Natural killer cell (primary cell): ENCODE measurements around the gene GRB7. TPM values are rescaled to one million over a fixed set of nuclear protein-coding genes. Genes with fewer than 3 reads are reported as not detected.

Experiments
- ATAC-seq, 3 donors: fragments of 150-1000 bp in 2 of 3; fragments of 200-7000 bp in 1 of 3; cut with Tn5 transposase; 1 replicate in 1 of 3; 2 replicates in 2 of 3; pipeline ENCODE4 v1.10.0; 2021; ENCODE audit warnings: mild to moderate bottlenecking in 2 of 3, moderate library complexity in 2 of 3
- DNase-seq, 2 donors: peaks; one replicate each; pipeline versions ENCODE4 v3.0.0 to v3.0.0-alpha.2; 2013 to 2021; ENCODE audit warnings: mixed read lengths in 1 of 2
- H3K27ac ChIP-seq: one replicate; pipeline ENCODE4 v1.5.1; 2013; ENCODE audit warnings: mild to moderate bottlenecking, low read length
- H3K27me3 ChIP-seq: one replicate; pipeline ENCODE4 v1.6.1; 2013; ENCODE audit warnings: low read length; ENCODE audit not compliant: control insufficient read depth, insufficient read depth
- H3K36me3 ChIP-seq: one replicate; pipeline ENCODE4 v1.6.1; 2013; ENCODE audit warnings: low read length; ENCODE audit not compliant: control insufficient read depth, insufficient read depth
- H3K4me1 ChIP-seq: one replicate; pipeline ENCODE4 v1.6.1; 2013; ENCODE audit warnings: low read length; ENCODE audit not compliant: control insufficient read depth, insufficient read depth
- H3K4me3 ChIP-seq: one replicate; pipeline ENCODE4 v1.5.1; 2013; ENCODE audit warnings: low read length
- H3K9me3 ChIP-seq: one replicate; pipeline ENCODE4 v1.6.1; 2013; ENCODE audit warnings: low read length; ENCODE audit not compliant: control insufficient read depth, insufficient read depth
- H3K27ac Mint-ChIP-seq, 2 donors: one replicate each; pipeline ENCODE4 v1.8.0; 2022; ENCODE audit warnings: mild to moderate bottlenecking in 2 of 2, mixed read lengths in 2 of 2, moderate library complexity in 1 of 2
- H3K27me3 Mint-ChIP-seq, 2 donors: one replicate each; pipeline ENCODE4 v1.8.0; 2022; ENCODE audit warnings: low read depth in 2 of 2, mixed read lengths in 2 of 2
- H3K36me3 Mint-ChIP-seq: one replicate; pipeline ENCODE4 v1.8.0; 2022; ENCODE audit warnings: mixed read lengths
- H3K4me1 Mint-ChIP-seq, 2 donors: one replicate each; pipeline ENCODE4 v1.8.0; 2022; ENCODE audit warnings: mixed read lengths in 2 of 2
- H3K4me3 Mint-ChIP-seq: one replicate; pipeline ENCODE4 v1.8.0; 2022; ENCODE audit warnings: mild to moderate bottlenecking, moderate library complexity, mixed read lengths
- H3K9me3 Mint-ChIP-seq, 2 donors: one replicate each; pipeline ENCODE4 v1.8.0; 2022; ENCODE audit warnings: mixed read lengths in 2 of 2
- CTCF ChIP-seq: fragments of 200-600 bp; IDR thresholded peaks from one replicate; pipeline ENCODE4 v1.8.0; 2022; ENCODE audit warnings: antibody characterized with exemption
- WGBS: methylation state at CpG from one replicate; pipeline ENCODE4 v1.1.7; 2013; ENCODE audit warnings: missing lambda C conversion rate; ENCODE audit not compliant: insufficient coverage; 5-methylcytosine and 5-hydroxymethylcytosine counted together
- intact Hi-C: fragments of 100-400 bp; cut with micrococcal nuclease; formaldehyde crosslinking; loops from one replicate; pipeline ENCODE4 v1.14.2; 2022
- total RNA-seq, 4 donors: library from RNA; stranded (reverse); fragments of 120-200 nt in 1 of 4; gene quantifications; one replicate each; pipeline versions ENCODE4 v1.2.3 to v1.2.4, GENCODE V29; 2013 to 2022

GRB7 gene
- total RNA-seq: under 1 TPM in 1 of 3 donors, not detected in 2; 0.27 TPM
- total RNA-seq (2013): not detected

DNA sequence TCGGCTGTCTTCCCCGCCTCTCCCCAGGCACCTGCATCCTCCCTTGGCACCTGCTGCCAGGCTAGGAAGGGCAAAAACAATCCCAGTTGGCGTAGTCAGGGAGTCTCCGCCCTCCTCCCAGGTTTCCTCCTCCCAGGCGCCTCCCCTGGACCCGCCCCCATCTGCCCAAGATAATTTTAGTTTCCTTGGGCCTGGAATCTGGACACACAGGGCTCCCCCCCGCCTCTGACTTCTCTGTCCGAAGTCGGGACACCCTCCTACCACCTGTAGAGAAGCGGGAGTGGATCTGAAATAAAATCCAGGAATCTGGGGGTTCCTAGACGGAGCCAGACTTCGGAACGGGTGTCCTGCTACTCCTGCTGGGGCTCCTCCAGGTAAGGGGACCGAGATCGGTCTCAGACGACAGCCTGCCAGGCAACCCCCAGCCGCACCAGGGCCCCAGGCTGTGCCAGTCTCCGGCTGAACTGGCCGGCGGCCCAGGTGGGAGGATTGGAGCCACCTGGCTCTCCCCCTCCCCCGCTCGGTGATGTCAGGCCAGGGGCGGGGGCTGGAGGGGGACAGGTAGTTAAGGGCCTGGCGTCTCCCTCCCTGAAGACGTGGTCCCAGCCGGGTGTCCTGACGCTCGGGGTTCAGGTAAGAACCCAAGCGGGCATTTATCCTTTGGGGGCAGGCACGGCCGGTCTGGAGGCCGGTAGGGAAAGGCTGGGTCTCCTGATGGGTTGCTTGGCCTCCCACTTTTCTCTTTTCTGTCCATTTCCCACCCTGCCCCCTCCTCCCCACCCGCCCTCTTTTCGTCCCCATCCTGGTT is at the start of gene GRB7:
Gene GRB7, plus strand, starts transcription at position 179 of the 808 bp plus-strand sequence. CDS start 4,364 bp downstream, outside the sequence.
- no peak for TF ChIP-seq CTCF
- Mint-ChIP-seq H3K36me3 (no peaks in the 10 kb centered on the region), H3K4me3 (peak within 1 kb of the TSS; percentile 78), H3K9me3 (no peaks in the 10 kb centered on the region), H3K27me3 (peaks cover 18 to 27% of the 10 kb centered on the region in 2 donors), H3K4me1 (peaks cover 6 to 20% of the 10 kb centered on the region in 2 donors), H3K27ac (peak within 1 kb of the TSS; percentile 51 to 91)
- Histone ChIP-seq H3K4me1 (peaks cover 22% of the 10 kb centered on the region), H3K27ac (no peak within 1 kb of the TSS), H3K36me3 (no peaks in the 10 kb centered on the region), H3K9me3 (no peaks in the 10 kb centered on the region), H3K27me3 (peaks cover 21% of the 10 kb centered on the region), H3K4me3 (no peak within 1 kb of the TSS)
- WGBS: 31% methylated on average over 34 of the region's 34 CpGs
- ATAC-seq: no peak
- intact Hi-C loops: loop anchor here (10.0 kb wide), 1 partner anchor 63 kb away; no protein-coding TSS in a partner anchor
- peak in 1 of 2 donors; percentile 28 for DNase-seq

- Mint-ChIP-seq H3K27me3 (no peaks in the 10 kb centered on the region), H3K4me1 (peaks cover 31% of the 10 kb centered on the region in 2 donors)
- peak in 1 of 2 donors; percentile 29 for DNase-seq
These were observed 49.3 kb upstream of the GRB7 start for GRCh38 chr17:39688475-39688835.

GRCh38 chr17:39688945-39689344 is 48.8 kb upstream of the GRB7 start:
- Histone ChIP-seq H3K9me3 (no peaks in the 10 kb centered on the region), H3K4me1 (peaks cover 17% of the 10 kb centered on the region), H3K36me3 (peaks cover 4% of the 10 kb centered on the region), H3K27me3 (no peaks in the 10 kb centered on the region), H3K27ac (peak overlapping the region; percentile 88), H3K4me3 (no peak overlapping the region)
- H3K27me3 Mint-ChIP-seq: no peaks in the 10 kb centered on the region
- intact Hi-C loops: no loop called here
- TF ChIP-seq CTCF: no peak
- WGBS: 71% methylated on average over 3 of the region's 3 CpGs
- peaks cover 31% of the 10 kb centered on the region in 2 donors for H3K4me1 Mint-ChIP-seq
- no peaks in the 10 kb centered on the region for H3K9me3 Mint-ChIP-seq
- DNase-seq (no peak), ATAC-seq (no peak)
- no peaks in the 10 kb centered on the region for H3K36me3 Mint-ChIP-seq
- peak overlapping the region; percentile 93 for H3K4me3 Mint-ChIP-seq
- peak overlapping the region; percentile 96 to 98 for H3K27ac Mint-ChIP-seq

More at GRCh38 chr17:39688475-39688835, 49.3 kb upstream of the GRB7 start:
- Histone ChIP-seq H3K4me1 (peaks cover 17% of the 10 kb centered on the region), H3K36me3 (peaks cover 4% of the 10 kb centered on the region), H3K27me3 (no peaks in the 10 kb centered on the region), H3K9me3 (no peaks in the 10 kb centered on the region), H3K27ac (peak overlapping the region; percentile 88), H3K4me3 (peak overlapping the region; percentile 90)
- no peaks in the 10 kb centered on the region for H3K36me3 Mint-ChIP-seq
- intact Hi-C loops: no loop called here
- peak overlapping the region; percentile 93 for H3K4me3 Mint-ChIP-seq
- peak overlapping the region; percentile 96 to 98 for H3K27ac Mint-ChIP-seq
- 43% methylated on average over 6 of the region's 6 CpGs for WGBS
- no peak for ATAC-seq
- no peak for TF ChIP-seq CTCF
- no peaks in the 10 kb centered on the region for H3K9me3 Mint-ChIP-seq
